Measurements from ENCODE around the gene MMP13. TPM values are rescaled to one million over a fixed set of nuclear protein-coding genes. Genes with fewer than 3 reads are reported as not detected.

The MMP13 gene
- total and polyA plus RNA-seq, 5 donors from 2014 or later, result not detected

DNA sequence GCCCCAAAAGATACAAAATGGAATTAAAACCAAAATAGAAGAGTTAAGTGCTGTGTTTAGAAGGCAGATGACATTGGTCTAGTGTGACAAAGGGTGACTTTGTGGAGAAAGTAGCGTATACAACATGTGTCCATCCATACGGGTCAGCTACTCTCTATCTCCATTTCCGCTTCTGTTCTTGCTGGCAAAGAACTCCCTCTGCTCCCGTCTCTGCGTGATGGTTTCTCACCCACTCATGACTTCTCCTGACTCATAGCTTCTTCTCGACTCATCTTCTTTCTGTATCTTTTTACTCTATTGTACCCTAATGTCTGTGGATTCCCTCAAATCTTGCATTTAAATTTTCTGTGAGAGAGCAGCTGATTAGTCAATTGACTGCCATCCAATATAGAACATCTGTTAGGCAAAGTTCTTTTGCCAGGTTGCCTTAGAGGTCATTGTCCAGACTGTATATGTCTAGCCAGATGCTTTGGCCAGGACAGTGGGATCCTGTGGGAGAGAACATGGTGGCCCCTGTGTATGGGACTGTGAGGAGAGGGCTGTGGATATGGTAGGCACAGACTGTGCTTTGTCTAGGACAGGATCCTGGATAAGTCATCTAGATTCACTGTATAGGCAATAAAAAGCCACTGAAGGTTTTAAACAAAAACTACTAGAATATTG is 28.4 kb downstream of the MMP13 start:
- ATAC-seq (ENCODE audit: low read depth in 2 of 2), result no peak
- Histone ChIP-seq H3K36me3 (ENCODE audit: control insufficient read depth, insufficient read depth, low read length) (no peaks in the 10 kb centered on the region), H3K4me3 (ENCODE audit: low read depth, low read length) (no peak overlapping the region), H3K4me1 (ENCODE audit: control insufficient read depth, insufficient read depth, low read length, poor library complexity, severe bottlenecking) (no peaks in the 10 kb centered on the region), H3K9me3 (ENCODE audit: control insufficient read depth in 2 of 2, low read length in 2 of 2) (no peaks in the 10 kb centered on the region), H3K27ac (ENCODE audit: insufficient read depth, low read length, poor library complexity, severe bottlenecking) (no peak overlapping the region), H3K27me3 (ENCODE audit: control insufficient read depth, insufficient read depth, low read length) (peaks cover 2% of the 10 kb centered on the region)
- Mint-ChIP-seq H3K27me3 (no peaks in the 10 kb centered on the region), H3K4me3 (no peak overlapping the region), H3K4me1 (no peaks in the 10 kb centered on the region), H3K27ac (no peak overlapping the region), H3K36me3 (no peaks in the 10 kb centered on the region), H3K9me3 (no peaks in the 10 kb centered on the region)
- DNase-seq, result no peak

DNA sequence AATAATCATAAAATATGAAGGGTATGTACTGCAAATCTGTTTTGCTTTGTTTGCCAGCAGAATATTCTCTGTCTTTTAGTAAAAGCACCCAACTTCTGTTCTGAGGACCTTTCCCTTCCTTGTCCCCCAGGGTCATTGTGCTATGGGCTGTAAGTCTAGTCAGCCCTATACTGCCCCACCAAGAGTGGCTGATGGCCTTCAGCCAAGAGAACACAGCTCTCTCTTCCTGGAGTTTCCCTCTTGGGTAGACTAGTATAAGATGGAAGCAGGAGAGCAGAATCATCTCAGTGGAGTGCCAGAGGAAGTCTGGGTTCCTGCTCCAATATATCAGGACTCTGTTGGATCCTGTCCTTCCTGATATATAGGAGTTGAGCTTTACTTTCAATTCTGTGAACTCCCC is 29.0 kb downstream of the MMP13 start:
- no peaks in the 10 kb centered on the region for H3K9me3 ChIP-seq (ENCODE audit: control insufficient read depth in 2 of 2, low read length in 2 of 2)
- ATAC-seq (ENCODE audit: low read depth in 2 of 2) (no peak), DNase-seq (no peak)
- no peaks in the 10 kb centered on the region for H3K4me1 ChIP-seq (ENCODE audit: control insufficient read depth, insufficient read depth, low read length, poor library complexity, severe bottlenecking)
- peaks cover 0 to under 1% (median 0%) of the 10 kb centered on the region in 7 donors for H3K9me3 Mint-ChIP-seq
- H3K27me3 ChIP-seq (ENCODE audit: control insufficient read depth, insufficient read depth, low read length), result peaks cover 2% of the 10 kb centered on the region
- H3K27ac Mint-ChIP-seq, result no peak overlapping the region
- no peak overlapping the region for H3K4me3 ChIP-seq (ENCODE audit: low read depth, low read length)
- H3K27me3 Mint-ChIP-seq, result no peaks in the 10 kb centered on the region
- no peaks in the 10 kb centered on the region for H3K36me3 ChIP-seq (ENCODE audit: control insufficient read depth, insufficient read depth, low read length)
- H3K36me3 Mint-ChIP-seq, result no peaks in the 10 kb centered on the region
- H3K27ac ChIP-seq (ENCODE audit: insufficient read depth, low read length, poor library complexity, severe bottlenecking), result no peak overlapping the region
- no peak overlapping the region for H3K4me3 Mint-ChIP-seq
- no peaks in the 10 kb centered on the region for H3K4me1 Mint-ChIP-seq

- H3K4me3 Mint-ChIP-seq, result no peak overlapping the region
- no peak overlapping the region for H3K27ac Mint-ChIP-seq
- peaks cover 0 to 2% (median 0%) of the 10 kb centered on the region in 7 donors for H3K9me3 Mint-ChIP-seq
- peaks cover 1% of the 10 kb centered on the region for H3K27me3 Mint-ChIP-seq
- Histone ChIP-seq H3K36me3 (ENCODE audit: control insufficient read depth, insufficient read depth, low read length) (no peaks in the 10 kb centered on the region), H3K4me3 (ENCODE audit: low read depth, low read length) (no peak overlapping the region), H3K4me1 (ENCODE audit: control insufficient read depth, insufficient read depth, low read length, poor library complexity, severe bottlenecking) (no peaks in the 10 kb centered on the region), H3K27me3 (ENCODE audit: control insufficient read depth, insufficient read depth, low read length) (peaks cover 2% of the 10 kb centered on the region), H3K27ac (ENCODE audit: insufficient read depth, low read length, poor library complexity, severe bottlenecking) (no peak overlapping the region), H3K9me3 (ENCODE audit: control insufficient read depth in 2 of 2, low read length in 2 of 2) (no peaks in the 10 kb centered on the region)
- no peak for ATAC-seq (ENCODE audit: low read depth in 2 of 2)
- DNase-seq, result no peak
- H3K36me3 Mint-ChIP-seq, result no peaks in the 10 kb centered on the region
- H3K4me1 Mint-ChIP-seq, result no peaks in the 10 kb centered on the region
Observed at GRCh38 chr11:102925988-102926387, 29.5 kb downstream of the MMP13 start.

DNA sequence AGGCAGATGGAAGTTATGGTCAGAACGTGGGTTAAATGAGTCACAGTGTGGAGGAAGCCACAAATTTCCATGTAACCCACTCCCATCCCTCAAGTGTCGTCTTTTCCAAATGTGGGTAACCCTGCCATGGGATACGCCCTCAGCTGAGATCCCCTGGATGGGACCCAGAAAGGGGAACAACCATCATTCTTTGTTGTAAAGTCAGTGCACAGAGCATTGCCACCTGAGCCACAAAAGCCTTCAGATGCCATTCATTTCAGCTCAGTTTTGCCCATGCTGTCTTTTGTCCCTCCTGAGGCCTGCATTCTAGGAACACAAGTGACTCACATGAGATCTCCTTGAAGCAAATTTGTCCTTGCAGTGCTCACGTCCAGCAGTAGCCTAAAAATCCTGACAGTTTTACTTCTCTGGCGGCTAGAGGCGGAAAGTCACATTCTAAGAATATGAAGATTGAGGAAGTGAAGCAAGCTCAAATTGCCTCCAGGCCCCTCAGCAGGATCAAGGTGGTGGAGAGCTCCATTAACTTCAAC is 30.6 kb downstream of the MMP13 start:
- ATAC-seq (ENCODE audit: low read depth in 2 of 2), result no peak

GRCh38 chr11:102921587-102922220 is 33.8 kb downstream of the MMP13 start:
- Histone ChIP-seq H3K4me3 (ENCODE audit: low read depth, low read length) (no peak overlapping the region), H3K27ac (ENCODE audit: insufficient read depth, low read length, poor library complexity, severe bottlenecking) (no peak overlapping the region), H3K4me1 (ENCODE audit: control insufficient read depth, insufficient read depth, low read length, poor library complexity, severe bottlenecking) (no peaks in the 10 kb centered on the region), H3K27me3 (ENCODE audit: control insufficient read depth, insufficient read depth, low read length) (peaks cover 2% of the 10 kb centered on the region), H3K9me3 (ENCODE audit: control insufficient read depth in 2 of 2, low read length in 2 of 2) (no peaks in the 10 kb centered on the region), H3K36me3 (ENCODE audit: control insufficient read depth, insufficient read depth, low read length) (no peaks in the 10 kb centered on the region)
- DNase-seq, result no peak
- ATAC-seq (ENCODE audit: low read depth in 2 of 2), result no peak
- Mint-ChIP-seq H3K9me3 (peaks cover 0 to 2% (median 0%) of the 10 kb centered on the region in 7 donors), H3K27me3 (peaks cover 11% of the 10 kb centered on the region), H3K27ac (no peak overlapping the region), H3K4me3 (no peak overlapping the region), H3K4me1 (peaks cover 0 to 4% (median 1%) of the 10 kb centered on the region in 4 donors), H3K36me3 (no peaks in the 10 kb centered on the region)

More for the DNA sequence above, 30.6 kb downstream of the MMP13 start:
- Mint-ChIP-seq H3K9me3 (peaks cover 0 to 2% (median 0%) of the 10 kb centered on the region in 7 donors), H3K4me3 (no peak overlapping the region), H3K27ac (no peak overlapping the region), H3K27me3 (peaks cover 11% of the 10 kb centered on the region), H3K36me3 (no peaks in the 10 kb centered on the region), H3K4me1 (peaks cover 0 to 4% (median 1%) of the 10 kb centered on the region in 4 donors)
- Histone ChIP-seq H3K4me1 (ENCODE audit: control insufficient read depth, insufficient read depth, low read length, poor library complexity, severe bottlenecking) (no peaks in the 10 kb centered on the region), H3K27ac (ENCODE audit: insufficient read depth, low read length, poor library complexity, severe bottlenecking) (no peak overlapping the region), H3K27me3 (ENCODE audit: control insufficient read depth, insufficient read depth, low read length) (peaks cover 2% of the 10 kb centered on the region), H3K36me3 (ENCODE audit: control insufficient read depth, insufficient read depth, low read length) (no peaks in the 10 kb centered on the region), H3K9me3 (ENCODE audit: control insufficient read depth in 2 of 2, low read length in 2 of 2) (no peaks in the 10 kb centered on the region), H3K4me3 (ENCODE audit: low read depth, low read length) (no peak overlapping the region)
- no peak for DNase-seq

GRCh38 chr11:102920118-102920684 is 35.3 kb downstream of the MMP13 start:
- no peak overlapping the region for H3K4me3 ChIP-seq (ENCODE audit: low read depth, low read length)
- peaks cover 2% of the 10 kb centered on the region for H3K27me3 ChIP-seq (ENCODE audit: control insufficient read depth, insufficient read depth, low read length)
- no peak overlapping the region for H3K4me3 Mint-ChIP-seq
- DNase-seq (no peak), ATAC-seq (ENCODE audit: low read depth in 2 of 2) (no peak)
- peaks cover 11% of the 10 kb centered on the region for H3K27me3 Mint-ChIP-seq
- H3K4me1 ChIP-seq (ENCODE audit: control insufficient read depth, insufficient read depth, low read length, poor library complexity, severe bottlenecking), result no peaks in the 10 kb centered on the region
- H3K36me3 ChIP-seq (ENCODE audit: control insufficient read depth, insufficient read depth, low read length), result no peaks in the 10 kb centered on the region
- H3K27ac ChIP-seq (ENCODE audit: insufficient read depth, low read length, poor library complexity, severe bottlenecking), result no peak overlapping the region
- H3K36me3 Mint-ChIP-seq, result no peaks in the 10 kb centered on the region
- H3K9me3 Mint-ChIP-seq, result peaks cover 0 to 2% (median 0%) of the 10 kb centered on the region in 7 donors
- H3K4me1 Mint-ChIP-seq, result peaks cover 0 to 4% (median 1%) of the 10 kb centered on the region in 4 donors
- no peaks in the 10 kb centered on the region for H3K9me3 ChIP-seq (ENCODE audit: control insufficient read depth in 2 of 2, low read length in 2 of 2)
- H3K27ac Mint-ChIP-seq, result no peak overlapping the region

DNA sequence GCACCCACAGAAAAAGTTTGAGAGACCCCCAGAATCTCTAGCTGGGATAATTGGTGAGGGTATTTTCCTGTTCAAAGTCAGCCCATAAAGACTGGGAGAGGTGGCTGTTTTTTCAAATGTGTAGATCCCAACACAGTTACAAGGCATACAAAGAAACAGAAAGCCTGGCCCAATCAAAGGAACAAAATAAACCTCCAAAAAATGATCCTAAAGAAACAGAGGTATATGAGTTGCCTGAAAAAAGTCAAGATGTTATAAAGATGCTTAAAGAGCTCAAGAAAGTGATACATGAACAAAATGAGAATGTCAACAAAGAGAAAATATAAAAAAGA is 40.5 kb downstream of the MMP13 start:
- H3K27me3 Mint-ChIP-seq, result no peaks in the 10 kb centered on the region
- Histone ChIP-seq H3K27ac (ENCODE audit: insufficient read depth, low read length, poor library complexity, severe bottlenecking) (no peak overlapping the region), H3K36me3 (ENCODE audit: control insufficient read depth, insufficient read depth, low read length) (no peaks in the 10 kb centered on the region), H3K27me3 (ENCODE audit: control insufficient read depth, insufficient read depth, low read length) (no peaks in the 10 kb centered on the region), H3K4me3 (ENCODE audit: low read depth, low read length) (no peak overlapping the region), H3K9me3 (ENCODE audit: control insufficient read depth in 2 of 2, low read length in 2 of 2) (no peaks in the 10 kb centered on the region), H3K4me1 (ENCODE audit: control insufficient read depth, insufficient read depth, low read length, poor library complexity, severe bottlenecking) (no peaks in the 10 kb centered on the region)
- H3K36me3 Mint-ChIP-seq, result no peaks in the 10 kb centered on the region
- no peak overlapping the region for H3K4me3 Mint-ChIP-seq
- no peak for ATAC-seq (ENCODE audit: low read depth in 2 of 2)
- H3K9me3 Mint-ChIP-seq, result peaks cover 0 to 3% (median 0%) of the 10 kb centered on the region in 7 donors
- H3K4me1 Mint-ChIP-seq, result peaks cover 0 to 2% (median under 1%) of the 10 kb centered on the region in 4 donors
- no peak overlapping the region for H3K27ac Mint-ChIP-seq
- no peak for DNase-seq
